SK-N-SH treated with all-trans-retinoic acid at 6 μM for 48 hours (cell line): ENCODE data around the gene EHD1.

Source experiments
- ATAC-seq: fragments of 200-7000 bp; cut with Tn5 transposase; 3 replicates; pipeline ENCODE4 v1.9.1; 2020; ENCODE audit warnings: mild to moderate bottlenecking, moderate library complexity
- BACH2 ChIP-seq: fragments of 250-450 bp; sonication (Bioruptor Pico); IDR thresholded peaks from 2 replicates; pipeline ENCODE4 v1.9.0; 2021; ENCODE audit warnings: mild to moderate bottlenecking, borderline replicate concordance
- GLIS3 ChIP-seq: fragments of 250-450 bp; sonication (Bioruptor Pico); IDR thresholded peaks from 2 replicates; pipeline ENCODE4 v1.5.0; 2020; ENCODE audit warnings: mild to moderate bottlenecking, moderate library complexity
- PPARA ChIP-seq: fragments of 250-450 bp; sonication (Bioruptor Pico); IDR thresholded peaks from 2 replicates; pipeline ENCODE4 v1.5.0; 2020; ENCODE audit warnings: mild to moderate bottlenecking, borderline replicate concordance
- RARB ChIP-seq: fragments of 250-450 bp; sonication (Bioruptor Pico); IDR thresholded peaks from 2 replicates; pipeline ENCODE4 v1.8.0; 2021; ENCODE audit warnings: mild to moderate bottlenecking, moderate library complexity
- TCF4 ChIP-seq: fragments of 250-450 bp; sonication (Bioruptor Pico); IDR thresholded peaks from 2 replicates; pipeline ENCODE4 v1.8.0; 2021; ENCODE audit warnings: mild to moderate bottlenecking, moderate library complexity, borderline replicate concordance
- TOX ChIP-seq: fragments of 250-450 bp; sonication (Bioruptor Pico); IDR thresholded peaks from 2 replicates; pipeline ENCODE4 v1.8.0; 2021; ENCODE audit warnings: mild to moderate bottlenecking, moderate library complexity, borderline replicate concordance
- ZC3H10 ChIP-seq: fragments of 250-450 bp; sonication (Bioruptor Pico); IDR thresholded peaks from 2 replicates; pipeline ENCODE4 v1.5.1; 2021; ENCODE audit warnings: mild to moderate bottlenecking, moderate library complexity
- ZFP3 ChIP-seq: fragments of 250-450 bp; sonication (Bioruptor Pico); IDR thresholded peaks from 2 replicates; pipeline ENCODE4 v1.5.0; 2020; ENCODE audit warnings: mild to moderate bottlenecking, moderate library complexity
- ZFP30 ChIP-seq: fragments of 450-650 bp; formaldehyde crosslinking; IDR thresholded peaks from 2 replicates; pipeline ENCODE4 v1.5.0; 2022; ENCODE audit warnings: mild to moderate bottlenecking, moderate library complexity
- ZNF565 ChIP-seq: fragments of 450-650 bp; formaldehyde crosslinking; conservative IDR thresholded peaks from 2 replicates; pipeline ENCODE4 v1.5.0; 2020; ENCODE audit warnings: low read depth, mild to moderate bottlenecking, moderate library complexity
- ZNF8 ChIP-seq: fragments of 450-650 bp; formaldehyde crosslinking; IDR thresholded peaks from 2 replicates; pipeline ENCODE4 v1.5.0; 2020; ENCODE audit warnings: mild to moderate bottlenecking, moderate library complexity
- TF ChIP-seq, protein P1 (sequence below): fragments of 250-450 bp; sonication (Bioruptor Pico); IDR thresholded peaks from 2 replicates; pipeline ENCODE4 v1.8.0; 2020; ENCODE audit warnings: mild to moderate bottlenecking, moderate library complexity, borderline replicate concordance
- TF ChIP-seq, protein P2 (sequence below): fragments of 250-450 bp; sonication (Bioruptor Pico); IDR thresholded peaks from 2 replicates; pipeline ENCODE4 v1.5.1; 2021; ENCODE audit warnings: mild to moderate bottlenecking, moderate library complexity
- TF ChIP-seq, protein P3 (sequence below): fragments of 250-450 bp; sonication (Bioruptor Pico); IDR thresholded peaks from 2 replicates; pipeline ENCODE4 v1.5.1; 2020; ENCODE audit warnings: low read depth, mild to moderate bottlenecking, moderate library complexity
- TF ChIP-seq, protein P4 (sequence below): fragments of 250-450 bp; sonication (Bioruptor Pico); IDR thresholded peaks from 2 replicates; pipeline ENCODE4 v1.5.0; 2020; ENCODE audit warnings: mild to moderate bottlenecking, moderate library complexity

The EHD1 gene

DNA sequence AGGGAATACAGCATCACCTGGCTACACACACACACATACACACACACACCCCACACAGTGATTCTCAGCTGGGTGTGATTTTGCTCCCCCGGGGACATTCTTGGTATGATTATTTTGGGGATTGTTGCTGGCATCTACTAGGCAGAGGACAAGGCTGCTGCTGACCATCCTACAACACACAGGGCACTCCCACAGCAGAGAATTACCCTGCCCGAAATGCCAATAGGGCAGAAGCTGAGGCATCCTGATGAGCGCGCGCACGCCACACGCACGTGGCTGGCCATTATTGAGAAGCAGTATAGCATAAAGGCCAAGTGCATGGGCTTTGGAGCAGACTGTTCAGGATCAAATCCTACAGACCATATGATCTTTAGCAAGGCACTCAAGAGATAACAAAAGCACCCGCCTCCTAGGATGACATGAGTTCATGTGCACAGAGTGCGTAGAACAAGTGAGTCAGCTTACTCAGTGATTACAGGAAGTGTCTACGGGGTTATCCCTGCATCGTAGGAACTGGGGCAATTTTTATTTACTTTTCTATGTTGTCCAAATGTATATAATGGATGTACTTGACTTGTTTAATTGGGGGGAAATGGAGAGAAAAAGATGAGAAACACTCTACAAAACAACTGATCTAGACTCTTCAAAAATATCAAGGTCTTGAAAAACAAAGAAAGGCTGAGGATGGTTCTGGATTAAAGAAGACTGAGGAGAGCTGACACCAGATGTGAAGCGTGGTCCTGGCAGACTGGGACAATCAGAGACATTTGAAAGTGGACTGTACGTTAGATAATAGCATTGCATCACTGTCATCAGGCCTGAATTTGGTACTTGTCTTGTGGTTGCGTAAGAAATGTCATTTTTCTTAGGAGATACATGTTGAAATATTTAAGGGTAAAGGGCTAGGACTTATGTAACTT, 7.2 kb upstream of the EHD1 start (continued):
- TF ChIP-seq, protein P1, sequence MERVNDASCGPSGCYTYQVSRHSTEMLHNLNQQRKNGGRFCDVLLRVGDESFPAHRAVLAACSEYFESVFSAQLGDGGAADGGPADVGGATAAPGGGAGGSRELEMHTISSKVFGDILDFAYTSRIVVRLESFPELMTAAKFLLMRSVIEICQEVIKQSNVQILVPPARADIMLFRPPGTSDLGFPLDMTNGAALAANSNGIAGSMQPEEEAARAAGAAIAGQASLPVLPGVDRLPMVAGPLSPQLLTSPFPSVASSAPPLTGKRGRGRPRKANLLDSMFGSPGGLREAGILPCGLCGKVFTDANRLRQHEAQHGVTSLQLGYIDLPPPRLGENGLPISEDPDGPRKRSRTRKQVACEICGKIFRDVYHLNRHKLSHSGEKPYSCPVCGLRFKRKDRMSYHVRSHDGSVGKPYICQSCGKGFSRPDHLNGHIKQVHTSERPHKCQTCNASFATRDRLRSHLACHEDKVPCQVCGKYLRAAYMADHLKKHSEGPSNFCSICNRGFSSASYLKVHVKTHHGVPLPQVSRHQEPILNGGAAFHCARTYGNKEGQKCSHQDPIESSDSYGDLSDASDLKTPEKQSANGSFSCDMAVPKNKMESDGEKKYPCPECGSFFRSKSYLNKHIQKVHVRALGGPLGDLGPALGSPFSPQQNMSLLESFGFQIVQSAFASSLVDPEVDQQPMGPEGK = no peak
- TF ChIP-seq BACH2 (CRISPR knock-in tag) (no peak), ZNF565 (no peak)
- TF ChIP-seq, protein P2, sequence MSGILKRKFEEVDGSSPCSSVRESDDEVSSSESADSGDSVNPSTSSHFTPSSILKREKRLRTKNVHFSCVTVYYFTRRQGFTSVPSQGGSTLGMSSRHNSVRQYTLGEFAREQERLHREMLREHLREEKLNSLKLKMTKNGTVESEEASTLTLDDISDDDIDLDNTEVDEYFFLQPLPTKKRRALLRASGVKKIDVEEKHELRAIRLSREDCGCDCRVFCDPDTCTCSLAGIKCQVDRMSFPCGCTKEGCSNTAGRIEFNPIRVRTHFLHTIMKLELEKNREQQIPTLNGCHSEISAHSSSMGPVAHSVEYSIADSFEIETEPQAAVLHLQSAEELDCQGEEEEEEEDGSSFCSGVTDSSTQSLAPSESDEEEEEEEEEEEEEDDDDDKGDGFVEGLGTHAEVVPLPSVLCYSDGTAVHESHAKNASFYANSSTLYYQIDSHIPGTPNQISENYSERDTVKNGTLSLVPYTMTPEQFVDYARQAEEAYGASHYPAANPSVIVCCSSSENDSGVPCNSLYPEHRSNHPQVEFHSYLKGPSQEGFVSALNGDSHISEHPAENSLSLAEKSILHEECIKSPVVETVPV = no peak

DNA sequence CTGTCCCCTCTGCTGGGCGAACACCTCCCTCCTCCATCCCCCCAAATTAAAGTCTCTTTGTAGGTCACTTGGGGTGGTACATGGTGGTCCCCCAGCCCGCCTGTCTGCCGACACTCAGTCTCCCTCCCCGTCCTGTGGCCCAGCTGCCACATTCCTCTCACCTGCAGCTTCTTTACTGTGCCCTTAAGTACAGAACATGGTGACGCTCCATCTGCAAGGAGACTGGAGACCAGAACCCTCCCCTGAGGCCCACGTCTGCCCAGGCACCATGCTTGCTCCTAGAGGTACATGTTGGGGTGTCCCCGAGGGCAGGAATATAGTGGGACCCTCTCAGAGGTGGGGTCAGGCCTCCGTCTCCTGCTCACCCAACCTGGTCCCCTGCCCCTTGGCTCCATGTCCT, 5.6 kb upstream of the EHD1 start:
- no peak for TF ChIP-seq TCF4 (CRISPR knock-in tag)
- TF ChIP-seq, protein P3, sequence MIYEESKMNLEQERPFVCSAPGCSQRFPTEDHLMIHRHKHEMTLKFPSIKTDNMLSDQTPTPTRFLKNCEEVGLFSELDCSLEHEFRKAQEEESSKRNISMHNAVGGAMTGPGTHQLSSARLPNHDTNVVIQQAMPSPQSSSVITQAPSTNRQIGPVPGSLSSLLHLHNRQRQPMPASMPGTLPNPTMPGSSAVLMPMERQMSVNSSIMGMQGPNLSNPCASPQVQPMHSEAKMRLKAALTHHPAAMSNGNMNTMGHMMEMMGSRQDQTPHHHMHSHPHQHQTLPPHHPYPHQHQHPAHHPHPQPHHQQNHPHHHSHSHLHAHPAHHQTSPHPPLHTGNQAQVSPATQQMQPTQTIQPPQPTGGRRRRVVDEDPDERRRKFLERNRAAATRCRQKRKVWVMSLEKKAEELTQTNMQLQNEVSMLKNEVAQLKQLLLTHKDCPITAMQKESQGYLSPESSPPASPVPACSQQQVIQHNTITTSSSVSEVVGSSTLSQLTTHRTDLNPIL = no peak
- TF ChIP-seq GLIS3 = no peak
- TF ChIP-seq ZFP30 (CRISPR knock-in tag) = no peak
- TF ChIP-seq, protein P2 = no peak
- TF ChIP-seq, all 23 proteins: peak for 0
- ATAC-seq = no peak

DNA sequence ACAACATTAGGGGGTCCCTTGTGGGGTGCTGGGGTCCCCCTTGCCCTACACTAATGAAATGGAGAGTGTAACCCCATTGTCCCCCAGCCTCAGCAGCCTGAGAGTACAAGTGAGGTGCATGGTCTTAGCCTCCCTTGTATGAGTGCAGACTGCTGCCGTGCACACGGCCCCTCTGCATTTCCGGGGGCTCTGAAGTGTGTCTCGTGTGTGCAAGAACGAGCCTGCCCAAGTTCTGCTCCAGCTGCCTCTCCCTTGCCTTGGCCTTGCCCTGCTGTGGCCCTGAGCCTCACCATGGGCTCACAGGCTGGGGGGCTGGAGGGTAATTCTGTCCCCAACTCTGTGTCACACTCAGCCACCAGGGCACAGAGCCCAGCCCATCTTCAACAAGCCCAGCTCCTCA, 5.2 kb upstream of the EHD1 start:
- TF ChIP-seq ZNF8 (CRISPR knock-in tag) (no peak), TOX (no peak), ZNF565 (no peak), ZFP3 (CRISPR knock-in tag) (no peak), ZFP30 (CRISPR knock-in tag) (no peak), PPARA (CRISPR knock-in tag) (no peak), RARB (CRISPR knock-in tag) (no peak), GLIS3 (no peak), ZC3H10 (no peak)
- TF ChIP-seq, protein P4, sequence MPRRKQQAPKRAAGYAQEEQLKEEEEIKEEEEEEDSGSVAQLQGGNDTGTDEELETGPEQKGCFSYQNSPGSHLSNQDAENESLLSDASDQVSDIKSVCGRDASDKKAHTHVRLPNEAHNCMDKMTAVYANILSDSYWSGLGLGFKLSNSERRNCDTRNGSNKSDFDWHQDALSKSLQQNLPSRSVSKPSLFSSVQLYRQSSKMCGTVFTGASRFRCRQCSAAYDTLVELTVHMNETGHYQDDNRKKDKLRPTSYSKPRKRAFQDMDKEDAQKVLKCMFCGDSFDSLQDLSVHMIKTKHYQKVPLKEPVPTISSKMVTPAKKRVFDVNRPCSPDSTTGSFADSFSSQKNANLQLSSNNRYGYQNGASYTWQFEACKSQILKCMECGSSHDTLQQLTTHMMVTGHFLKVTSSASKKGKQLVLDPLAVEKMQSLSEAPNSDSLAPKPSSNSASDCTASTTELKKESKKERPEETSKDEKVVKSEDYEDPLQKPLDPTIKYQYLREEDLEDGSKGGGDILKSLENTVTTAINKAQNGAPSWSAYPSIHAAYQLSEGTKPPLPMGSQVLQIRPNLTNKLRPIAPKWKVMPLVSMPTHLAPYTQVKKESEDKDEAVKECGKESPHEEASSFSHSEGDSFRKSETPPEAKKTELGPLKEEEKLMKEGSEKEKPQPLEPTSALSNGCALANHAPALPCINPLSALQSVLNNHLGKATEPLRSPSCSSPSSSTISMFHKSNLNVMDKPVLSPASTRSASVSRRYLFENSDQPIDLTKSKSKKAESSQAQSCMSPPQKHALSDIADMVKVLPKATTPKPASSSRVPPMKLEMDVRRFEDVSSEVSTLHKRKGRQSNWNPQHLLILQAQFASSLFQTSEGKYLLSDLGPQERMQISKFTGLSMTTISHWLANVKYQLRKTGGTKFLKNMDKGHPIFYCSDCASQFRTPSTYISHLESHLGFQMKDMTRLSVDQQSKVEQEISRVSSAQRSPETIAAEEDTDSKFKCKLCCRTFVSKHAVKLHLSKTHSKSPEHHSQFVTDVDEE = no peak
- TF ChIP-seq, protein P3 = no peak
- TF ChIP-seq, protein P2 = no peak
- TF ChIP-seq, protein P1 = no peak
- no peak for ATAC-seq
